Measurements from ENCODE around the gene C3. TPM values are rescaled to one million over a fixed set of nuclear protein-coding genes. Genes with fewer than 3 reads are reported as not detected.
"Not testable (repeated sequence)": the region's sequence is repeated elsewhere in the genome, so short reads cannot be mapped to it uniquely, and the experiment has no call there.

The C3 gene
- total RNA-seq, 1 donor from 2014 or later: 482 TPM

GRCh38 chr19:6682607-6683128 is 37.8 kb downstream of the C3 start:
- DNase-seq (ENCODE audit: missing footprints): no peak
- ATAC-seq: no peak
- intact Hi-C loops (cut with DNase I): no loop called here

GRCh38 chr19:6680141-6680540 is 40.3 kb downstream of the C3 start:
- DNase-seq (ENCODE audit: missing footprints) (no peak), ATAC-seq (no peak)
- intact Hi-C loops (cut with DNase I): no loop called here

- no peak for DNase-seq (ENCODE audit: missing footprints)
- ATAC-seq: no peak
- intact Hi-C loops (cut with DNase I): no loop called here
These were observed 41.3 kb downstream of the C3 start for GRCh38 chr19:6679139-6679538.

GRCh38 chr19:6678690-6679109 is 41.8 kb downstream of the C3 start:
- no peak for ATAC-seq
- intact Hi-C loops (cut with DNase I): no loop called here
- DNase-seq (ENCODE audit: missing footprints): no peak

- peak; percentile 32 for ATAC-seq
- intact Hi-C loops (cut with DNase I): no loop called here
- DNase-seq (ENCODE audit: missing footprints): no peak
These were observed 42.4 kb downstream of the C3 start for GRCh38 chr19:6677883-6678689.

GRCh38 chr19:6677495-6677882 is 43.0 kb downstream of the C3 start:
- peak; percentile 8 for ATAC-seq
- intact Hi-C loops (cut with DNase I): no loop called here
- no peak for DNase-seq (ENCODE audit: missing footprints)

GRCh38 chr19:6676288-6676687 is 44.2 kb downstream of the C3 start:
- ATAC-seq: no peak
- no peak for DNase-seq (ENCODE audit: missing footprints)
- intact Hi-C loops (cut with DNase I): no loop called here

GRCh38 chr19:6674868-6675305 is 45.6 kb downstream of the C3 start:
- DNase-seq (ENCODE audit: missing footprints) (peak; percentile 81), ATAC-seq (no peak)
- intact Hi-C loops (cut with DNase I): no loop called here

GRCh38 chr19:6674408-6674807 is 46.0 kb downstream of the C3 start:
- DNase-seq (ENCODE audit: missing footprints); intact Hi-C loops (cut with DNase I); ATAC-seq: not testable (repeated sequence)

- DNase-seq (ENCODE audit: missing footprints): no peak
- no peak for ATAC-seq
- intact Hi-C loops (cut with DNase I): no loop called here
These were observed 47.7 kb downstream of the C3 start for GRCh38 chr19:6672693-6673290.

GRCh38 chr19:6671960-6672359 is 48.5 kb downstream of the C3 start:
- no peak for ATAC-seq
- no peak for DNase-seq (ENCODE audit: missing footprints)
- intact Hi-C loops (cut with DNase I): no loop called here

GRCh38 chr19:6668691-6669090 is 51.8 kb downstream of the C3 start:
- intact Hi-C loops (cut with DNase I): no loop called here
- DNase-seq (ENCODE audit: missing footprints) (no peak), ATAC-seq (no peak)

GRCh38 chr19:6667114-6667627 is 53.3 kb downstream of the C3 start:
- intact Hi-C loops (cut with DNase I): no loop called here
- ATAC-seq: no peak
- no peak for DNase-seq (ENCODE audit: missing footprints)

- intact Hi-C loops (cut with DNase I): no loop called here
- ATAC-seq (no peak), DNase-seq (ENCODE audit: missing footprints) (no peak)
These were observed 55.5 kb downstream of the C3 start for GRCh38 chr19:6664916-6665315.

GRCh38 chr19:6663236-6664201 is 56.9 kb downstream of the C3 start:
- ATAC-seq: no peak
- no peak for DNase-seq (ENCODE audit: missing footprints)
- intact Hi-C loops (cut with DNase I): no loop called here

GRCh38 chr19:6662702-6663101 is 57.7 kb downstream of the C3 start:
- intact Hi-C loops (cut with DNase I): no loop called here
- ATAC-seq (no peak), DNase-seq (ENCODE audit: missing footprints) (no peak)

- intact Hi-C loops (cut with DNase I); DNase-seq (ENCODE audit: missing footprints); ATAC-seq: not testable (repeated sequence)
These were observed 58.8 kb downstream of the C3 start for GRCh38 chr19:6661509-6662244.

- ATAC-seq (no peak), DNase-seq (ENCODE audit: missing footprints) (no peak)
- intact Hi-C loops (cut with DNase I): no loop called here
These were observed 59.5 kb downstream of the C3 start for GRCh38 chr19:6660930-6661329.
